A549 treated with AZD2906 at 1 μM for 4 hours (cell line): ENCODE measurements around the gene SAPCD2. TPM values are rescaled to one million over a fixed set of nuclear protein-coding genes. Genes with fewer than 3 reads are reported as not detected.

Experiments
- total RNA-seq: library from RNA; stranded (reverse); fragments of 200-300 nt; extraction: Qiagen RNA extraction; gene quantifications from 5 replicates; pipeline ENCODE4 v1.2.3, GENCODE V29; 2022

The SAPCD2 gene, protein sequence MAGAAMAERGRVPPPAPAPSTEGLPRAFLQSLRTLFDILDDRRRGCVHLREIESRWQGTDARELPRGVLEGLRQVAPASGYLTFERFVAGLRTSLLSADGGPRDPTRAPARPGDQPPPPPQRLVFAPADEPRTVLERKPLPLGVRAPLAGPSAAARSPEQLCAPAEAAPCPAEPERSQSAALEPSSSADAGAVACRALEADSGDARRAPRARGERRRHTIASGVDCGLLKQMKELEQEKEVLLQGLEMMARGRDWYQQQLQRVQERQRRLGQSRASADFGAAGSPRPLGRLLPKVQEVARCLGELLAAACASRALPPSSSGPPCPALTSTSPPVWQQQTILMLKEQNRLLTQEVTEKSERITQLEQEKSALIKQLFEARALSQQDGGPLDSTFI
- 14.8 to 26.1 TPM (median 23.7 TPM) in 5 replicates for total RNA-seq

DNA sequence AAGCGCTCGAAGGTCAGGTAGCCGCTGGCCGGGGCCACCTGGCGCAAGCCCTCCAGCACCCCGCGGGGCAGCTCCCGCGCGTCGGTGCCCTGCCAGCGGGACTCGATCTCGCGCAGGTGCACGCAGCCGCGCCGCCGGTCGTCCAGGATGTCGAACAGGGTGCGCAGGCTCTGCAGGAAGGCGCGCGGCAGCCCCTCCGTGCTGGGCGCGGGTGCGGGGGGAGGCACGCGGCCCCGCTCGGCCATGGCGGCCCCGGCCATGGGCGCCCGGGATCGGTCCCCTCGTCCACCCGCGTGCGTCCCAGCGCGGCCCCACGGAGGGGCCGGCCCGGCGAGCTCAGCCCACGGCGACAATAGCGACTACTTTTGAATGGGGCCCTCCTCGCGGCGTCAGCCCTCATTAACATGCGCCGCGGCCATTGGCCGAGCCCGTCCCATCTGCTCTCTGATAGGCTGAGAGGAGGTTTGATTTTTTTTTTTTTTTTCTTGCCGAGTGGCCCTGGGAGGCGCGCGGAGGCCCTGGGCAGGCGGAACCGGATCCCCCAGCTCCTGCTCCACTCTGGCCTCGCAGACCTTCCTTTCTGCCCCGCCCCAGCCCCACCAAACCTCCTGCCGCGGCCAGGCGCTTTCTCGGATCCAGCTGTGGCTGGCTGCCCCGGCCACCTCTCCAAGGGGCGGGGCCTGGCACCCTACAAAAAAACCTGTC is at the start of gene SAPCD2:
Gene SAPCD2 (minus strand): TSS at position 357 of the 705 bp plus-strand sequence. CDS start 97 bp downstream, at position 260.

DNA sequence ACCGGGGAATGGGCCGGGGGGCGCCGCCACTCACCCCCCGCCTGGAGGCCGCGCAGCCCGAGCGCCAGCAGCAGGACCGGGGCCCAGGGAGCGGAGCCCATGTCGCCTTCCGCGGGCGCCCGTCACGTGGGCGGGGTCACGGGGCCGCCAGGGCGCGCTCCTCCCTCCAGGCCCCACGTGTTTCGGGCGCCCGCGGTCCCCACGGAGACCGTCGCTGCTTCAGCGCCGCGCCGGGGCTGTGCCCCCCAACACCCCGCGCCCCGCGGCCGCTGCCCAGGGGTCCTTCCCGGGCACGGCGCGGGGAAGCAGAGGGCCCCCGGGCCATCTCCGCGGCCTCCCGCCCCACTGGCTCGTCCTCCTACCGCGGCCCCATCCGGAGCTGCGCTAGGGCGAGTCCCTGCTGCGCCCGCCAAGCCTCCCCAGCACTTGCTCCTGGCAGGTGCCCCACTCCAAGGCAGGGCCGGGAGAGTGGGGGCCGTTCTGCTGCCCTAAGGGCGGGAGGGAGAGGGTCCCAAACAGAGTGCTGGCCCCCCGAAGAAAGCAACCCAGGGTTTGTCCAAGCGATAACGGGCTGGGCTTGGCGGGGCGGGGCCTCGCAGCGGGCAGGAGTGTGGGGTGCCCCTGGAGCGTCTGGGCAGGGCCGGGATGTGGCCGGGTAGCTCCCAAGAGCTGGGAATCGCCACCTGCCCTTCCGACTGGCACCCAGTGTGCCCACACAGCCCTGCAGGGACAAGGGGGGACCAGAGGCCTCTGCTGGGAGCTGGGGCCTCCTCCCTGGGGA is 44.4 kb upstream of the SAPCD2 start, which contains the start of gene DPP7:
Gene DPP7 (minus strand): TSS at position 121 of the 781 bp plus-strand sequence. CDS start 20 bp downstream, at position 101.

DNA sequence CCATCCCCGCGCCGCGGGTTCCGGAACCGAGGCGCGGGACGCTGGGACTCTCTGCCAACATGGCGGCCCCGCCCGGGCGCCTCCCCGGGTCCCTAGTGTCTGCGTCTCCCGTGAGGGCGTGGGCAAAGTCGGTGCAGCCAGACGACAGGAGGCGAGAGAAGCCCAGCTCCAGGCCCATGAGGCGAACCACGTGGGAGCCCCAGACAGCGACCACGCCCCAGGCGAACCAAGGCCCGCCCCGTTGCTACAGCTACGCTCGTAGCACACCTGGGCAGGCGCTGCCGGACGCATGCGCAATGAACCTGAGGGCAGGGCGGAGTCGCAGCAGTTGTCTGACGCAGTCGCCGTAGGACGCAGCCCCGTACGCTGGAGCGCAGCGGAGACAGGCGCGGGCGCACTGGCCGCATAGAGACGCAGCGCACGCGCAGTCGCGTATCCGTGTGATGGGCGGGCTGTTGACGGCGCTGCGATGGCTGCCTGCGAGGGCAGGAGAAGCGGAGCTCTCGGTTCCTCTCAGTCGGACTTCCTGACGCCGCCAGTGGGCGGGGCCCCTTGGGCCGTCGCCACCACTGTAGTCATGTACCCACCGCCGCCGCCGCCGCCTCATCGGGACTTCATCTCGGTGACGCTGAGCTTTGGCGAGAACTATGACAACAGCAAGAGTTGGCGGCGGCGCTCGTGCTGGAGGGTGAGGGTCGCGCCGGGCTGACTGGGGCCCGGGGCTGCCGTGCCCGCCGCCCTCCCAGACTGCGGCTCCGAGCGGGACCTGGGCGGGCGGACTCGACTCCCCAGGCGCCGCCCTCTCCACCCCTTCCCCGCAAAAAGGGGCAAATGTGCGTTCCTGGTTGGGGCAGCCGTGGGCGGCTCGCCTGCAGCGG is 16.4 kb upstream of the SAPCD2 start, which contains the start of gene MAN1B1:
Gene MAN1B1 (plus strand): TSS at position 455 of the 878 bp plus-strand sequence. CDS start 15 bp downstream, at position 470.

DNA sequence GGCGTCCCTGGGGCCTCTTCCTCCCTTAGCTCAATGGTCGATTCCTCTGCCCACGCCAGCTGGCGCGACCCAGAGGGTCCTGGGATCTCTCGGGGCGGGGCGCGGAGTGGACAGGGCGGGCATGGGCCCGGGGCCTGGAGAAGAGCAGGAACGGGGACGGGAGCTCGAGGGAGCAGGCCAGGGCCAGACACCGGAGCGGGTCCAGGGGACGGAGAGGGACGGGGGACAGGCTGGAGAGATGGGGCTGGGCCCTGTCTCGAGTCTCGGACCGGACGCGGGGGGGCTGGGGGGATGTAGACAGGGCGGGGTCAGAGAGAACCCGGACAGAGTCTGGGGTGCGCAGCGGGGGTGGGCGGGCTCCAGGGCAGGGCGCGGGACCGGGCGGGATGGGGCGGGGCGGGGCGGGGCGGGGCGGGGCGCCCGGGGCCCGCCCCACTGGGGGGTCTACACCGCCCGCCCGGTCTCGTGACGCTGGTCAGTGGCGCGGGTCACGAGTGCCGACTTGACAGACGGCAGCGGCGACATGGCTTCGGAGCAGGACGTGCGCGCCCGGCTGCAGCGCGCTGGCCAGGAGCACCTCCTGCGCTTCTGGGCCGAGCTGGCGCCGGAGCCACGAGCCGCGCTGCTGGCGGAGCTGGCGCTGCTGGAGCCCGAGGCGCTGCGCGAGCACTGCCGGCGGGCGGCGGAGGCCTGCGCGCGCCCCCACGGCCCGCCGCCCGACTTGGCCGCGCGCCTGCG is 6.8 kb upstream of the SAPCD2 start, which contains the start of gene UAP1L1:
Gene UAP1L1 (plus strand): TSS at position 508 of the 738 bp plus-strand sequence. CDS start 16 bp downstream, at position 524.

DNA sequence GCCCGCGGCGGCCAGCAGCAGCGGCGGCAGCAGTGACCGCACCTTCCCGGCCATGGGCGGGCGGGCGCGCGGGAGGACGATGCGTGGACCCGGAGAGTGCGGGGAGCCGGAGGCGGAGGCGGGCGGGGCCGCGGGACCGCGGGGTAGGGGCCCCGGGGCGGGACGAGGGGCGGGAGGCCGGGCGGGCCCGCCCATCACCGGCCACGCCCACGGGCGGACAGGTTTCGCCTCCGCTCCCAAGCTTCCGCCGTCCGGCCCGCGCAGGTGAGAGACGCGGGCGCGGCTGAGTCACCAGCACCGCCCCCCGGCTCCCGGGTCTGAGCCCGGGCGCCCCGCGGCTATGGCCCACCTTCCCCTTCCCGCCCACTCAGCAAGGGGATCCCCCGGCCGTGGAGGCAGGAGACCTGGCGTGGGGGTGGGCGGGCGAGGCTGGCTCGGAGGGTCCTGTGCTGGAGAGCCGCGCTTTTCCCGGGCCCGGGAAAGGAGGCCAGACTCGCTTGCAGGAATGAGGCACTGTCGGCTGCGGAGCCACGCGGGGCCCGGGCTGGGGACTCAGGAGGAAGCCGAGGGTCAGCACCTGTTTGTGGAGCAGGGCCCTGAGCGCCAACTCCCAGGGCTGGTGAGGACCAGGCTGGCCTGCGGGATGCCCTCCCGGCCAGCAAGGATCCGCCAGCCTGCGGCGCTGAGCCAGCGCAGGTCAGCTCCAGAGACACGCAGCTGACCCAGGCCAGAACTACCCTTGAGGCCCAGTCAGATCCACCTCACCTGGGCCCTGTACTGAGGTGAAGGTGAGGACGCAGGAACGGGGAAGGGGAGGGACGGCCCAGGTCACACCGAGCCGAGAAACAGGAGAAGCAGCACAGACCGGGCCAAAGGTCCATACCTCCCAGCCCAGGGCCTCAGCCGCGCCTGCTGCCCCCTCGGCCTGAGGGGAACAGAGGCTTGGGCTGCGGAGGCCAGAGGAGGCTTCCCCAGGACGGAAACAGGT is 16.1 kb downstream of the SAPCD2 start, which contains the start of gene ENTPD2:
Gene ENTPD2 (minus strand): TSS at position 118 of the 988 bp plus-strand sequence. CDS start 64 bp downstream, at position 54.

DNA sequence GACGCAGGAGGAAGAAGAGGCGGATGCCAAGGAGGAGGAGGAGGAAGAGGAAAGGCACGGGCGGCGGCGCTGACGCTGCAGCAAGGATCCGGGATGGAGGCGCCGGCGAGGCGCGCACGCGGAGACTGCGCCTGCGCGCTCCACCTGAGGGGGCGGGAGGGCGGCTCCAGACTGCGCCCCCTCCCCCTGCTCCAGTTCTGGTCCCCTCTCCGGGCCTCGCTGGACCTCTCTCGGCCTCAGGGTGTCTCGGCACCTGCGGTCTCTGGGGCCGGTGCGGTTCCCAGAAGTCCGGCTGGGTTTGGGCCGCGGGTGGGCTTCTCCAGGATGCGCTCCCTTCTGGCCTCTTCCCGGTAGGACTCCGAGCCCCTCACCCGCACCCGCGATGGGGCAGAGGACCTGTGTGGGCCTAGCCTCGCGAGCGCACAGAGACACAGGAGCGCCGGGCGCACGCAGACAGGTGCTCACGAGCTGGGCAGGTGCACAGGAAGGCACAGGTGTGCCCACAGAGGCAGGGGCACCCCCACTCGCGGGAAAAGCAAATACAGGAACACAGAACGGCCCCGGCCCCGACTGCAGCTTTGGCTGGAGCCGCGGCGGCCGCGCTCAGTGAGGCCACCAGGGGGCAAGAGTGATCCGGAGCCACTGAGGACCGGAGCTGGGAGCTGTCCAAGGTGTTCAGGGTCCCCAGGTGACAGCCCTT is 24.1 kb downstream of the SAPCD2 start, which contains the start of gene NPDC1:
Gene NPDC1 (minus strand): TSS at position 90 of the 700 bp plus-strand sequence. CDS start 188 bp downstream, outside the sequence.

DNA sequence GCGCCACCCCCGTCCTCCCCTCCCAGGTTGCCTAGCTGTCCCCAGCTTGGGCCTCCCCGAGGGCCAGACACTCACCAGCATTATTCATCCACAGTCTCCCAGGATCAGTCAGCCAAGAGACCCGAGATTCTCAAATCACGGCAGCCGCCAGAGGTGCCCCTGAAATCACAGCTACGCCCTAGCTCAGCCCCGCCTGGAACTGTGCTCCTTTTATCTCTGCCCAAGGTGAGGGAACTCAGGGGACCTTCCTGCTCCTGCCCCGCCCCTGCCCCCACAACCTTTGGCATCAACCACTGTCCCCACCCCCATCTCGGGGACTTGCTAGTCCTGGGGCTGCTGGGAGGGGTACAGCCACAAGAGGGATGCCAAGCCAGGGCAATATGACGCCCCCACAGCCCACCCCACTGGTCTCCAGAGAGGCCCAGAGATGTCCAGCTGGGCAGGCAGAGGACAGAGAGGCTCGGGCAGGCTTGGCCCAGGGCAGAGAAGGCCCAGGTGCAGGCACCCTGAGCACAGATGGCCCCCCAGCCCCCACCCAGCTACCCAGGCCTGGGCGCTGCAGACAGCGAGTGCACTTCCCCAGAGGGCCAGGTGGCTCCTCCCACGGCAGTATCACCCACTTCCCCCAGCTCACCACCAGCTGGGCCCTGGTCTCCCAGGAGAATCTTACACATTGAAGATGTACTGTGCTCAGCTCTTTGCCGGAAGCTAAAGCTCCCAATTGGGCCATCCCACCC is 38.3 kb downstream of the SAPCD2 start, which contains the start of gene FUT7:
Gene FUT7 (minus strand): TSS at position 185 of the 737 bp plus-strand sequence. CDS start 97 bp downstream, at position 88.

DNA sequence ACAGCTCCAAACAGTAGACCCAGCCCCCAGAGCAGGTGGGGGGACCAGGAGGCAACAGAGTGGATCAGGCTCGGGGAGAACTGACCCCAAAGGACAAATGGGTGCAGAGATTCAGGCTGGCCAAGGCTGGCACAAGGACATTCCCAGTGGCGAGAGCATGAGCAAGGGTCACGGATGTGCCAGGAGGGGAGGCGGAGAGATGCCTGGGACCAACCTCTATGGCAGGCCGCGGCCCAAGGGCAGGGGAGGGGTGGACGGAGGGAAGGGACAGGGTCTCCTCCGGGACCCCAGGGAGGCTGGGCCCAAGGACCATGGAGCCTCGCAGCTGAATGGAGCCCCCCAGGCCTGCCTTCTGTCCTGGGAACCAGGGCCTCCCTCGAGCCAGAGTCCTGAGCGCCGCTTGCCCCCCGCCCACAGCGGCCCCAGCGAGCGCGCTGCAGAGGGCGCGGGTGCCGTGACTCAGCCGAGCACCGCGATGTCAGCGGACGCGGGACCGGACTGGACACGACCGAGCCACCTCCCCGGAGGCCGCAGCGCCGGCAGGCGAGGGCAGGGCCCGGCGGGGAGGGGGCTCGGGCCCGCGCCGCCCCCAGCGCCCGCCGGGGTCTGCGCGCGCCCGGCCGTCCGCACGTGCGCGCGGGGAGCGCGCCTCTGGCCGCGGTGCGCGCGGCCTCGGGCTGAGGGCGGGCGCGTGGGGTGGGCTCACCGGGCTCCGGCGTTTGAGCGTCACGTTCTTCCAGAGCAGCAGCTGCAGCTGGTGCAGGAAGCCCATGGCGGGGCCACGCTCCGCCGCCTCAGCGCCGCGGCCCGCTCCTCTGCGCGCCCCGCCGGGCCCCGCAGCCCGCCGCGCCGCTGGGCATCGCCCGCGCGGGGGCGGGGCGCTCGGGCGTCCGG is 42.7 kb downstream of the SAPCD2 start, which contains the start of gene ABCA2:
Gene ABCA2 (minus strand): TSS at position 869 of the 894 bp plus-strand sequence. CDS start 97 bp downstream, at position 772.

Other genes starting within 250 kb of the SAPCD2 start
- gene AJM1, start 228.1 kb downstream of the SAPCD2 start, total RNA-seq = 3.7 to 4.5 TPM (median 4.1 TPM) in 5 replicates
- 250 to 343 TPM (median 299 TPM) in 5 replicates for gene PHPT1, start 221.1 kb downstream of the SAPCD2 start, total RNA-seq
- 1.5 to 4.6 TPM (median 3.8 TPM) in 5 replicates for gene MAMDC4, start 218.2 kb downstream of the SAPCD2 start, total RNA-seq
- 415 to 505 TPM (median 466 TPM) in 5 replicates for gene EDF1, start 204.2 kb downstream of the SAPCD2 start, total RNA-seq
- 37.2 to 59.4 TPM (median 50.2 TPM) in 5 replicates for gene TRAF2, start 184.0 kb downstream of the SAPCD2 start, total RNA-seq
- 65.5 to 105 TPM (median 98.0 TPM) in 5 replicates for gene FBXW5, start 125.8 kb downstream of the SAPCD2 start, total RNA-seq
- 0.87 to 1.4 TPM (median 1.3 TPM) in 5 replicates for gene C8G, start 125.3 kb downstream of the SAPCD2 start, total RNA-seq
- 0.58 to 2.4 TPM (median 1.5 TPM) in 5 replicates for gene LCN12, start 118.3 kb downstream of the SAPCD2 start, total RNA-seq
- 0.47 to 1.4 TPM (median 0.62 TPM) in 5 replicates for gene PTGDS, start 93.1 kb downstream of the SAPCD2 start, total RNA-seq
- gene LCNL1, start 87.6 kb downstream of the SAPCD2 start, total RNA-seq = 0.07 to 0.24 TPM (median 0.18 TPM) in 5 replicates
- 42.6 to 85.1 TPM (median 74.1 TPM) in 5 replicates for gene PAXX, start 78.1 kb downstream of the SAPCD2 start, total RNA-seq
- gene CLIC3, start 74.0 kb downstream of the SAPCD2 start, total RNA-seq = 3.2 to 7.2 TPM (median 5.6 TPM) in 5 replicates
- 19.1 to 28.9 TPM (median 24.6 TPM) in 5 replicates for gene ABCA2, start 42.3 kb downstream of the SAPCD2 start, total RNA-seq
- 0.06 to 0.07 TPM (median 0.06 TPM) in 4 of 5 replicates, not detected in the other for gene FUT7, start 38.5 kb downstream of the SAPCD2 start, total RNA-seq
- gene NPDC1, start 24.4 kb downstream of the SAPCD2 start, total RNA-seq = 37.5 to 92.6 TPM (median 80.3 TPM) in 5 replicates
- gene ENTPD2, start 16.5 kb downstream of the SAPCD2 start, total RNA-seq = 2.9 to 6.2 TPM (median 5.7 TPM) in 5 replicates
- gene UAP1L1, start 7.0 kb upstream of the SAPCD2 start, total RNA-seq = 8.9 to 14.8 TPM (median 10.9 TPM) in 5 replicates
- 44.5 to 54.0 TPM (median 52.2 TPM) in 5 replicates for gene MAN1B1, start 16.4 kb upstream of the SAPCD2 start, total RNA-seq
- gene DPP7, start 44.2 kb upstream of the SAPCD2 start, total RNA-seq = 66.9 to 123 TPM (median 112 TPM) in 5 replicates
- gene GRIN1, start 68.6 kb upstream of the SAPCD2 start, total RNA-seq = 0.11 to 0.91 TPM (median 0.63 TPM) in 5 replicates
- 0.39 to 1.9 TPM (median 1.2 TPM) in 5 replicates for gene LRRC26, start 99.5 kb upstream of the SAPCD2 start, total RNA-seq
- not detected in 5 replicates for gene TMEM210, start 101.5 kb upstream of the SAPCD2 start, total RNA-seq
- 21.8 to 36.5 TPM (median 33.4 TPM) in 5 replicates for gene ANAPC2, start 118.0 kb upstream of the SAPCD2 start, total RNA-seq
- 98.0 to 157 TPM (median 144 TPM) in 5 replicates for gene SSNA1, start 118.1 kb upstream of the SAPCD2 start, total RNA-seq
- 8.2 to 12.3 TPM (median 11.7 TPM) in 5 replicates for gene TPRN, start 130.2 kb upstream of the SAPCD2 start, total RNA-seq
- gene TMEM203, start 135.1 kb upstream of the SAPCD2 start, total RNA-seq = 35.4 to 47.2 TPM (median 45.3 TPM) in 5 replicates
- gene NDOR1, start 135.1 kb upstream of the SAPCD2 start, total RNA-seq = 11.5 to 17.4 TPM (median 15.7 TPM) in 5 replicates
- gene RNF208, start 151.7 kb upstream of the SAPCD2 start, total RNA-seq = 0.91 to 2.8 TPM (median 2.1 TPM) in 5 replicates
- gene CYSRT1, start 154.6 kb upstream of the SAPCD2 start, total RNA-seq = 3.0 to 5.0 TPM (median 5.0 TPM) in 5 replicates
- gene RNF224, start 156.9 kb upstream of the SAPCD2 start, total RNA-seq = 0.12 to 0.38 TPM (median 0.25 TPM) in 5 replicates
- 0.03 to 0.15 TPM (median 0.10 TPM) in 4 of 5 replicates, not detected in the other for gene SLC34A3, start 160.3 kb upstream of the SAPCD2 start, total RNA-seq
- 633 to 818 TPM (median 765 TPM) in 5 replicates for gene TUBB4B, start 170.7 kb upstream of the SAPCD2 start, total RNA-seq
- gene STPG3, start 180.7 kb upstream of the SAPCD2 start, total RNA-seq = not detected in 5 replicates
- 46.9 to 62.8 TPM (median 58.2 TPM) in 5 replicates for gene NELFB, start 184.8 kb upstream of the SAPCD2 start, total RNA-seq
- gene TOR4A, start 207.2 kb upstream of the SAPCD2 start, total RNA-seq = 18.3 to 26.4 TPM (median 25.4 TPM) in 5 replicates
- 2.1 to 4.1 TPM (median 3.6 TPM) in 5 replicates for gene NRARP, start 231.7 kb upstream of the SAPCD2 start, total RNA-seq